BLaER1 treated with 17β-estradiol and CSF1 and Interleukin-3, amounts not matched to agents 10 nM and 100 nM (cell line): ENCODE results near the gene FAM9C.

ENCODE experiments used
- H3K27ac ChIP-seq, 11 experiments: shearing (Covaris generic); formaldehyde crosslinking; 2 replicates each; pipeline ENCODE4 v1.8.1; 2022
- H3K27me3 ChIP-seq, 11 experiments: shearing (Covaris generic); formaldehyde crosslinking; 2 replicates each; pipeline ENCODE4 v1.8.1; 2022
- H3K36me3 ChIP-seq, 11 experiments: shearing (Covaris generic); formaldehyde crosslinking; 2 replicates each; pipeline ENCODE4 v1.8.1; 2022
- H3K4me1 ChIP-seq, 10 experiments: shearing (Covaris generic); formaldehyde crosslinking; 2 replicates each; pipeline ENCODE4 v1.8.1; 2022
- H3K4me2 ChIP-seq, 11 experiments: shearing (Covaris generic); formaldehyde crosslinking; 2 replicates each; pipeline ENCODE4 v1.8.1; 2022
- H3K4me3 ChIP-seq, 10 experiments: shearing (Covaris generic); formaldehyde crosslinking; 2 replicates each; pipeline ENCODE4 v1.8.1; 2022
- H3K9ac ChIP-seq, 11 experiments: shearing (Covaris generic); formaldehyde crosslinking; 2 replicates each; pipeline ENCODE4 v1.8.1; 2022
- H3K9me3 ChIP-seq, 11 experiments: shearing (Covaris generic); formaldehyde crosslinking; replicated peaks in 1 of 11; 2 replicates each; pipeline ENCODE4 v1.8.1; 2022
- H4K20me1 ChIP-seq, 11 experiments: shearing (Covaris generic); formaldehyde crosslinking; 2 replicates each; pipeline ENCODE4 v1.8.1; 2022
- Cebpa-rat ChIP-seq, 11 experiments: shearing (Covaris generic); IDR thresholded peaks; 2 replicates each; pipeline ENCODE4 v1.8.1; 2022

The FAM9C gene

DNA sequence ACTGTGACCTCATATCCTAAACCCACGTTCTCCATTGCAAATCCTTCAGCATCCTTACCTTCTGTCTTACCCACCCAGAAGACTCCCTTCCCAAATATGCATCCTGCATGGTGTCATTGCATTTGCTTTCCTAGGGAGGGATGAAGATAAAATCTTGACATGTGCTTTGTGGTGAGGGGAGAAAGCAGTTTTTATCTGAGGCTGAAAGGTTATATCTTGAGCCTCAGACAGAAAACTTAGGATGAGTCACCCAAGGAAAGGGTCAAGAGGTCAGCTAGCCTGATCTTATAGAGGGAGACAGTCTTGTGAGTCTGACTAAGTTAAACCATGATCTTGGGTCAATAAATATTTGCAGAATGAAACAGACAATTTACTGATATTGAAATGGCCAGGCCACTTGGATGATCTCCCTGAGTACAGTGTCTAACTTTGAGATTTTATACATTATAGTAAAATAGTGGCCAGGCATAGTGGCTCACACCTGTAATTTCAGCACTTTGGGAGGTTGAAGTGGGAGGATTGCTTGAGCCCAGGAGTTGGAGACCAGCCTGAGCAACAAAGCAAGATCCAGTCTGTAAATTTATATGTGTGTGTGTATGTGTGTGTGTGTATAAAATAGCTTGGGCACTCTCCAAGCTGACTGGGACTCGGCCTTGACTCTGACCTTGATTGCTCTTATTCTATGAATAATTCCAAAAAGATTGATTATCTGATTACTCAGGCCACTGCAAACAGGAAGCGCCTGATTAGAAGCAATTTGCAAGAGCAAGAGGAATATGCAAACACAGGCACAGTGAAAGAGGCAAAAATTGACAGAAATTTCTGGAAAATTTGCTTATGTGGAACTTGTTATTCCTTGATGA, 15.4 kb upstream of the FAM9C start:
- H4K20me1 ChIP-seq = no peaks in the 10 kb centered on the region
- H3K4me2 ChIP-seq = peak overlapping the region in 4 of 11 experiments; percentile 1 to 36 (median 14); a peak in 5 of 22 replicates
- no peak overlapping the region for H3K9ac ChIP-seq
- H3K36me3 ChIP-seq = peaks cover 0 to 6% (median 0%) of the 10 kb centered on the region in 11 experiments; a peak in 1 of 22 replicates
- H3K27ac ChIP-seq = no peak overlapping the region
- no peak overlapping the region for H3K4me3 ChIP-seq
- H3K9me3 ChIP-seq = peaks cover 37 to 63% (median 44%) of the 10 kb centered on the region in 11 experiments
- no peak for TF ChIP-seq Cebpa-rat (IDR thresholded peaks at IDR 0.05)
- no peaks in the 10 kb centered on the region for H3K27me3 ChIP-seq
- H3K4me1 ChIP-seq = peaks cover 0 to 36% (median 4%) of the 10 kb centered on the region in 10 experiments; a peak in 12 of 20 replicates

DNA sequence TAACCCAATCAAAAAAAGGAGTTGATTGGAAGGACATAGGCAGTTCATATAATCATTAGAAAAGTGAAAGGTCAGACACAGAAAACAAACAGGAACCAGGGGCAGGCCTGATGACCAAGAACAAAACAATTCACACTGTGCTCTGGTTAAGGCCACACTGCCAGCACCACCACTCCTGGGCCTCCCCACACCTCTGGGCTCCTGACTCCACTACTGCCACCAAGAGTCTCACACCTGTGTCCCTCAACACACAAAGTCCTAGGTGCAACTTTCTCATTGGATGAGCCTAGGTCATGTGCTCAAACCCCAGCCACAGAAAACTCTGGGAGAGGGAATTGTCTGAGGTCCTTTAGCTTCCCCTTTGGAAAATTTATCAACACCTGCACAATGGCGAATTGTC, 11.1 kb upstream of the FAM9C start:
- Histone ChIP-seq H3K4me2 (peak overlapping the region in 4 of 11 experiments; percentile 5 to 50 (median 27); a peak in 5 of 22 replicates), H4K20me1 (no peaks in the 10 kb centered on the region), H3K36me3 (no peaks in the 10 kb centered on the region), H3K4me1 (peaks cover 13 to 65% (median 17%) of the 10 kb centered on the region in 10 experiments), H3K9ac (no peak overlapping the region), H3K9me3 (peaks cover 5 to 48% (median 20%) of the 10 kb centered on the region in 11 experiments; a peak in 17 of 22 replicates), H3K27ac (0 out of 22 replicates have a peak overlapping the region, but pooled peaks of 1 of the 11 experiments have one; percentile 10), H3K4me3 (no peak overlapping the region), H3K27me3 (no peaks in the 10 kb centered on the region)
- no peak for TF ChIP-seq Cebpa-rat (IDR thresholded peaks at IDR 0.05)

GRCh38 chrX:13053171-13053570, 8.8 kb upstream of the FAM9C start:
- Histone ChIP-seq H3K4me3 (no peak overlapping the region), H3K9me3 (peaks cover 0 to 41% (median 22%) of the 10 kb centered on the region in 11 experiments; a peak in 18 of 22 replicates), H3K9ac (no peak overlapping the region), H3K4me2 (no peak overlapping the region), H3K27ac (no peak overlapping the region), H3K4me1 (peaks cover 13 to 57% (median 17%) of the 10 kb centered on the region in 10 experiments), H3K27me3 (no peaks in the 10 kb centered on the region), H4K20me1 (no peaks in the 10 kb centered on the region), H3K36me3 (no peaks in the 10 kb centered on the region)
- TF ChIP-seq Cebpa-rat (IDR thresholded peaks at IDR 0.05) = no peak

- peaks cover 13 to 69% (median 23%) of the 10 kb centered on the region in 10 experiments for H3K4me1 ChIP-seq
- peak overlapping the region in 10 of 11 experiments; percentile 4 to 74 (median 52); a peak in 18 of 22 replicates for H3K27ac ChIP-seq
- H3K4me2 ChIP-seq = peak overlapping the region; percentile 24 to 57 (median 41); a peak in 20 of 22 replicates
- H3K36me3 ChIP-seq = no peaks in the 10 kb centered on the region
- no peaks in the 10 kb centered on the region for H4K20me1 ChIP-seq
- H3K9me3 ChIP-seq = peaks cover 0 to 47% (median 26%) of the 10 kb centered on the region in 11 experiments; a peak in 19 of 22 replicates
- no peak for TF ChIP-seq Cebpa-rat (IDR thresholded peaks at IDR 0.05)
- no peak overlapping the region for H3K4me3 ChIP-seq
- peak overlapping the region in 2 of 11 experiments; percentile 9 to 17; a peak in 4 of 22 replicates for H3K9ac ChIP-seq
- H3K27me3 ChIP-seq = peaks cover 0 to 5% (median 0%) of the 10 kb centered on the region in 11 experiments; a peak in 1 of 22 replicates
These were observed 7.2 kb upstream of the FAM9C start for GRCh38 chrX:13051529-13052172.

DNA sequence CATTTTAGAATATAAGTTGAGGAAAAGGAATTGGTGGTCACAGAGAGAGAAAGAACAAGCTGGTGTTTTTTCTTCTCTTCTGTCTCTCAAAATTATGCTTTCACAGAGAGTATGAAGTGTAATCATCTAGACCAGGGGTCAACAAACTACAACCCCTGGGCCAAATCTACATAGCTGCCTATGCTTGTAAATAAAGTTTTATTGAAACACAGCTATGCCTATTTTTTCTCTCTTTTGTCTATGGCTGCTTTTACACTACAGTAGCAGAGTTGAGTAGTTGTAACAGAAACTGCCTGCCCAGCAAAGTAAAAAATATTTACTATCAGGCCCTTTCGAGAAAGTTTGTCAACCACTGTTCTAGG, 6.7 kb upstream of the FAM9C start:
- Histone ChIP-seq H3K9me3 (peaks cover 2 to 49% (median 26%) of the 10 kb centered on the region in 11 experiments; a peak in 20 of 22 replicates), H3K4me3 (no peak overlapping the region), H3K27me3 (peaks cover 0 to 5% (median 0%) of the 10 kb centered on the region in 11 experiments; a peak in 1 of 22 replicates), H3K36me3 (no peaks in the 10 kb centered on the region), H3K4me1 (peaks cover 13 to 73% (median 28%) of the 10 kb centered on the region in 10 experiments), H3K4me2 (peak overlapping the region in 9 of 11 experiments; percentile 31 to 57 (median 41); a peak in 12 of 22 replicates), H3K9ac (no peak overlapping the region), H4K20me1 (no peaks in the 10 kb centered on the region), H3K27ac (peak overlapping the region in 10 of 11 experiments; percentile 4 to 74 (median 52); a peak in 14 of 22 replicates)
- TF ChIP-seq Cebpa-rat (IDR thresholded peaks at IDR 0.05) = no peak

DNA sequence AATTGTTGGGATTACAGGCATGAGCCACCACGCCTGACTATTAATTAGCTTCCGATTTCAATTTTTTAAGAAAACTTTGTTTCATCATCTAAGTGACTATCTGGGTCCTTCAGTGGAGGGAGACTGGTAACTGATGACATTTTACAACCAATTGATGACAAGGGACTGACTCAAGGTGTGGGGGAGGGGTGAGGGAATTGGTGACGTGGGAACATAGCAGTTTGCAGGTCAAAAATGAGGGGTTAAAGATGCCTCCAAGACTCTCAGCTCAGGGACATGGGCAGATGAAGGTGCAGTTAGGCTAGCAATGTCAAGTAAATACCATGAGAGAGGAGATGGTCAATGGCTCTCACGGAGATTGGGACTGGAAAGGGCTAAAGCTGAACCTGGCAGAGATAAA, 5.7 kb upstream of the FAM9C start:
- TF ChIP-seq Cebpa-rat (IDR thresholded peaks at IDR 0.05) = no peak
- Histone ChIP-seq H3K9me3 (peaks cover 6 to 58% (median 28%) of the 10 kb centered on the region in 11 experiments; a peak in 20 of 22 replicates), H4K20me1 (no peaks in the 10 kb centered on the region), H3K9ac (no peak overlapping the region), H3K4me3 (no peak overlapping the region), H3K27ac (no peak overlapping the region), H3K27me3 (peaks cover 0 to 7% (median 0%) of the 10 kb centered on the region in 11 experiments; a peak in 2 of 22 replicates), H3K4me1 (peaks cover 13 to 69% (median 30%) of the 10 kb centered on the region in 10 experiments), H3K36me3 (no peaks in the 10 kb centered on the region), H3K4me2 (no peak overlapping the region)

GRCh38 chrX:13048280-13048679, 3.9 kb upstream of the FAM9C start:
- Histone ChIP-seq H3K27me3 (peaks cover 0 to 7% (median 0%) of the 10 kb centered on the region in 11 experiments; a peak in 2 of 22 replicates), H3K4me2 (peak overlapping the region in 4 of 11 experiments; percentile 20 to 68 (median 33); a peak in 6 of 22 replicates), H3K4me3 (no peak overlapping the region), H3K4me1 (peaks cover 13 to 57% (median 30%) of the 10 kb centered on the region in 10 experiments), H3K9me3 (peaks cover 17 to 70% (median 37%) of the 10 kb centered on the region in 11 experiments; a peak in 21 of 22 replicates), H3K36me3 (no peaks in the 10 kb centered on the region), H3K9ac (no peak overlapping the region), H4K20me1 (no peaks in the 10 kb centered on the region), H3K27ac (0 out of 22 replicates have a peak overlapping the region, but pooled peaks of 1 of the 11 experiments have one; percentile 17)
- no peak for TF ChIP-seq Cebpa-rat (IDR thresholded peaks at IDR 0.05)

GRCh38 chrX:13047759-13048158, 3.3 kb upstream of the FAM9C start:
- H3K4me2 ChIP-seq = peak overlapping the region in 4 of 11 experiments; percentile 20 to 68 (median 33); a peak in 8 of 22 replicates
- H4K20me1 ChIP-seq = no peaks in the 10 kb centered on the region
- peaks cover 0 to 7% (median 0%) of the 10 kb centered on the region in 11 experiments; a peak in 2 of 22 replicates for H3K27me3 ChIP-seq
- peaks cover 13 to 57% (median 30%) of the 10 kb centered on the region in 10 experiments for H3K4me1 ChIP-seq
- H3K27ac ChIP-seq = 0 out of 22 replicates have a peak overlapping the region, but pooled peaks of 1 of the 11 experiments have one; percentile 17
- H3K36me3 ChIP-seq = no peaks in the 10 kb centered on the region
- peaks cover 17 to 65% (median 32%) of the 10 kb centered on the region in 11 experiments; a peak in 21 of 22 replicates for H3K9me3 ChIP-seq
- no peak for TF ChIP-seq Cebpa-rat (IDR thresholded peaks at IDR 0.05)
- H3K9ac ChIP-seq = no peak overlapping the region
- H3K4me3 ChIP-seq = no peak overlapping the region
